ENCODE measurements around the gene VPS8.
A peak's percentile ranks its signal among the peaks of the same experiment; 100 is the strongest.

The VPS8 gene

DNA sequence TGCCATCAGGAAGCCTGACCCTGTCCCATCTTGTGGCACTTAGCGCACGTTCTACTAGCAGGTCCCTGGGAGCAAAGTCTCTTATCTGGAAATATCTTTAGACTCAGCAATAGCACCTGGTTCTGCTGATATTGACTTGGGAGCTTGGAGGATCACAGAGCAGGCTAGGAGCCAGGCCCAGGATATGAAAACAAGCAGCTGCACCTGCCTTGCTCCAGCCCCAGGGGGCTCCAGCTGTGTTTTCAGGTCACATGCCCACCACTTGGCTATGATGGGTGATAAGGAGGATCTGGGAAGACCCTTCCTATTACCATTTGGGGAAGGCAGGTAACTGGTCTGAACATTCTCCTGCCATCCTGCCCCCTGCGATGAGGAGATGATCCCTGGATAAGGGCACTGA, 253.1 kb downstream of the VPS8 start:
- no peak for DNase-seq

GRCh38 chr3:185066251-185066650, 254.3 kb downstream of the VPS8 start:
- no peak for DNase-seq

- DNase-seq = no peak
Observed at GRCh38 chr3:185067173-185067572, 255.2 kb downstream of the VPS8 start.

GRCh38 chr3:185069037-185070030, 257.4 kb downstream of the VPS8 start:
- no peak for DNase-seq

DNA sequence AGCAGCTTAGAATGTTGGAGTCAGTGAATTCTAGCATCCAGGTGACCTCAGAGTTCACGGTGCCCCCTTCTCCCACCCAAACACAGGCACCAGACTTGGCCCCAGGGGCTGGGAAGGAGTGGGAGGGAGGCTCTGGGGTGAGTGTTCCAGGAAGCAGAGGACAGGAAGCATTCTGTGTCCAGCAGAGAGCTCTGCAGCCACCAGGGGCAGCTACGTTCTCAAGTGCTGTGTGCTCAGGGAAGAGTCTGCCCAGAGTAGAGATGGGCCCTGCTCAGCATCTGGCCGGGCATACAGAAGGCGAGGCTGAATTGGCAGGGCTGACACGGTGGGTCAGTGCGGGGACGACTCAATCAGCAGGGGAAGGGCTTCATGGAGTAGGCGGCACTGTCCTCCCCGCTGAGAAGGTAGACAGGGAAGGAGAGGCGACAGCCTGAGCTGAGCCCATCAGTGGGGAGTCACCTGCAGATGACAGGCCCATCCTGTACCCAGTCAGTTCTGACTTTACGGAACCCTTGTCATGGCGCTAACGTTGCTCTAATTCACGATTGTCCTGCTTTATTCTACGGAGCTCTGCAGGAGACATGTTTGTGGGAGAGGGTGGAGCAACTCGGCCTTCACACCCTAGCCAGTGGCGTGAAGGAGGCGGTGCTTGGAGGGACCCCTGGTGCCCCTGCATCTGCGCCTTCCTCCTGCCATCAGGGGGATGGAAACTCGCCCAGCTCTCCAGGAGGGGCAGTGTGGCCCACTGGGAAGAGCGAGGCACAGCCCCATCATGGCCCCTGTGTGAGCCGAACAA, 258.7 kb downstream of the VPS8 start:
- DNase-seq = peak; percentile 54

DNA sequence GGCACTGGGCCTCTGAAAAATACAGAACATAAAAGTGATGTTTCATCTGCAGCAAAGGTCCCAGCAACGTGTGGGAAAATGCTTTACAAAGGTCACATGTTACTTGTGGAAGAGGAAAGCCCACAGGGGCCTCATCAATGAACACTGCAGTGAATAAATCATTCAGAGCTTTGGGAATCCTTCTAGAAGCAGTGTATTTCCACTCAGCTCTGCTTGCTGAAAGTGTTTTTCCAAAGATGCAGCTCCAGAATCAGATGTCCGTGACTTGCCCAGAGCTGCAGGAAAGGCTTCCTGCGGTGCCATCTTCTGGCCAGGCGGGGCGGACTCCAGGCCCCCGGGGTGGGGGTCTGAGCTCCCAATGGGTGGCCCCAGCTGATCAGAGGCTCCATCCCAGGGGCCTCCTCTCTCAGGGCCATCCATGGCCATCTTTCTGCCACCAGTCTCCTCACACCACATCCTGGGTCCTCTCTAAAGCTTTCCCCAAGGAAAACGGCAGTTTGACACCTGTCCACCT, 259.4 kb downstream of the VPS8 start:
- DNase-seq = no peak

GRCh38 chr3:185075547-185075946, 263.6 kb downstream of the VPS8 start:
- DNase-seq = no peak

DNA sequence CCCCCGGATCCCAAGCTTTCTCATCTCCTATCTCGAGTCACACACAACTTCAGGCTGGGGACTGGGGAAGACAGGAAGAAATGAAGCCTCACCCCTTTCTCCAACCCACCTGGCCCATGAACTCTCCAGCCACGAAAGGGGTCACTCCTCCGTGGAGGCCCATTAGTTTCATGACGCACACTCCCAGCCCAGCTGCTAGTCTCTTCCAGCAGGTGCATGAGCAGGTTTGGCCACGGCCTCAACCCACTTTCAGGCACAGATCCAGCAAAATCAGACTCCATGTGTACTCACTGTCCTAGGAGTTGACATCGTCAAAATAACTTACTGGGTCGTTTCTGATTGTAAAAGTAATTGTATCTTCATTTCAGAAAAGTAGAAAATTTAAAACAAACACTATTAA, 264.3 kb downstream of the VPS8 start:
- DNase-seq = no peak

DNA sequence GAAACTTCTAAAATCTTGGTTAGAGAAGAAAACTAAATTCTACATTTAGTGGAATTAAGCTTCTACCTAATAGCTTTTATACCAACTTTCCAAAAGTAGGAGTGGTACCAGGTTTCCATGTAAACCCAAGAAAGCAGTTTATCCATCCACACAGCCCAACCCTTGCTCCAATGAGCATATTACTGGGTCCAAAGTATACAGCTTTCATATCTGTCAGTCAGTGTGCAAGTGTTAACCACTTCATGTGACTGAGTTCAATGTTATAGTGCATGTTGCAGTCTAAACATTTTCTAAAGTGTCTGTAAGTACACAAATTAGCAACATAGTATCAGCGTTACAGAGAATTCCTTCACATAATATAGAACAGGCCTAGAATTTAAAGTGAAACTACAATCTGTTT, 267.7 kb downstream of the VPS8 start:
- DNase-seq = no peak

- DNase-seq = no peak
Observed at GRCh38 chr3:185081521-185081920, 269.6 kb downstream of the VPS8 start.

GRCh38 chr3:185082149-185082548, 270.2 kb downstream of the VPS8 start:
- DNase-seq = no peak

DNA sequence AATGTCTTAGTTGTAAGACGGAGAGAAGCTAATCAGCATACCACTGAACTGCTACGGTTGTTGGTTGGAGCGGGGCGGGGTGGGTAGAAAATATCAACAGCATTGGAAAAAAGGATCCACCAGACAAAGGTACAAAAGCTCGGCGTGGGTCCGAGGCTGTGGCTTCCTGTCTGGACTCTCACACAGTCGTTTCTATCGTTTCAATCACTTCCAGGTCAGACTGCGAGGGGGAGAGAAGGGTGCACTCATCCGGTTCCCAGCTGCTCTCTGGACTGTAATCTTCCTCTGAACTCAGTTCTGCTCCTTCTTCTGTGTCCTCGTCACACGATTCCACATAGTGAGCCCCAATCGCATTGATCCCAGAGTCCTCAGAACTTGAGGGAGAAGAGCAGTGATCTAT, 270.9 kb downstream of the VPS8 start:
- no peak for DNase-seq

DNA sequence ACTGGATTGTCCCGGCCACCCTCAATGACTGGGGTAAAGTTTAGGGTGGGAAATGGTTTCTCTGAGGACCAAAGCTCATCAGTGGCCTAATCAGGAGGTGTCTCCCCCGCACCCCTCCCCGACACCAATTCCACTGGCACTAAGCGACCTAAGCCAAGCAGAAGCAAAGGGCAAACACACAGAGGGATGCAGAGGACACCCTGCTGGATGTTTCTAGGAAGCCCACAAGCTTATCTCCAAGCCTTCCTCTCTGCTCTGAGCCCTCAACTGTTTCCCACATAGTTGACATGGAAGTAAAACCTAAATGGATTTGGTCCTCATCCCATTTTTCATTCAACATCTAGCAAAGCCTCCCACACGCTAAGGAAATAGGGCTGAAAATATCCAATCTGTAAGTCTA, 272.4 kb downstream of the VPS8 start:
- DNase-seq = no peak

DNA sequence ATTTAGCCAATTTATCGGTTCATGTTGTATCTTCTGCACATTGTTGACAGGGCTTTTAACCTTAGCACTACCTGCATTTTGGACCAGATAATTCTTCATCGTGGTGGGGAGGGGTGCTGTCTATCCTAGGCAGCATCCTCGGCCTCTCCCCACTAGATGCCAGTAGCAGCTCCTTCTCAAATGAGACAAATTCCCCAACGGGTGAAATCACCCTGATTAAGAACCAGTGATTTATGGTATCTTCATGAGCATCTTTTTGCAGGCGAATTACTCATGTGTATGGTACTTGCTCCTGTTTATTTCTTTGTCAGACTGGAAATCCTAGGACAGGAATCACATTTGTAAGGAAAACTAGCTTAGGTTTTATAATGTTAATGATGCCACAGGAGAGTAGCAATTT, 272.9 kb downstream of the VPS8 start:
- DNase-seq = peak; percentile 85

DNA sequence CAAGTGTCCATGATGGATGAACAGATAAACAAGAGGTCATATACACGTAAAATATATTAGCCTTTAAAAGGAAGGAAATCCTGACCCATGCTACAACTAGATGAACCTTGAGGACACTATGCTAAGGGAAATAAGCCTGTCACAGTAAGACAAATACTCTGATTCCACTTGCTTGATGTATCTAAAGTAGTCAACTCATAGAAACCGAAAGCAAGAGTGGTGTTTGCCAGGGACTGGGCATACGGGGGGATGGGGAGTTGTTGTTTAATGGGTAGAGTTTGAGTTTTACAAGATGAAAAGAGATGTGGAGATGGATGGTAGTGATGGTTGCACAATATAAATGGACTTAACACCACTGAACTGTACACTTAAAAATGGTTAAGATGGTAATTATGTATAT, 275.5 kb downstream of the VPS8 start:
- DNase-seq = no peak

- DNase-seq = peak; percentile 59
Observed at GRCh38 chr3:185089343-185089742, 277.4 kb downstream of the VPS8 start.

GRCh38 chr3:185089751-185090150, 277.8 kb downstream of the VPS8 start:
- no peak for DNase-seq

GRCh38 chr3:185090811-185091210, 278.8 kb downstream of the VPS8 start:
- no peak for DNase-seq

DNA sequence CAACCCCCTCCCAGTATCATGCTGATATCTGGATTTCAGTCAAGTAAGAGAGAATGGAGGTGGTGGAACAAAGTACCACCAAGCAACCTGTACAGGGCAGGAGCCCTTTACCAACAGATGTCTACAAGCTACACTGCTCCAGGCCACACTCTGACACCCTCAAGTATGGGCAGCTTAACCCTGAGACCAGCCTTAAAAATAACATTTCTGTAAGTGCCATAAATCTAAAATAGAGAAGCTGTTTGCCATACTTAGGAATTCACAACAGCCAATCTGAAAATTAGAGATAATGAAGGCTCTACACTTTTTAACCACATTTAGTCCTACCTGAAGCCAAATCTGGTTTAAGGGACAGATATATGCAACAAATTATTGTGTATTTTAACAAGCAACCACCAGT, 281.1 kb downstream of the VPS8 start:
- no peak for DNase-seq

DNA sequence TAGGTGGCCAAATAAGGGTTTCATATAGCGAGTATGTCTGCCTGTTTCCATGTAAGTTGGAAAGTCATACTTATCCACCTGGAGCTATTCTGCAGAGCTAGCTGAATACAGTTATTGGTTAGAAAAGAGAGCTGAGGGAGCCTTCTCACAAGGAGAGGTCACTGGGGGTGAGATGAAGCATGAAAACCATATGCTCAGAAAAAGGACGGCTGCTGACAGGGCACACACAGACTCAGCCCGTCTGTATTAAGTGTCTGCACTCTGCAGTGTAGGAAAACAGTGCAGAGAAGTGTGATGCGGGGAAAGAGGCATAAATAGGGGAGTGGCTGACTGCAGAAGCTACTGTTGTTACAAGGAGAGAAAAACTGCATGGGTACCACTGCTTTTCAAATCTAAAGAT, 282.7 kb downstream of the VPS8 start:
- peak; percentile 22 for DNase-seq

Data from EL (cell line).